Measurements from ENCODE around the gene NAP1L4.

The NAP1L4 gene

DNA sequence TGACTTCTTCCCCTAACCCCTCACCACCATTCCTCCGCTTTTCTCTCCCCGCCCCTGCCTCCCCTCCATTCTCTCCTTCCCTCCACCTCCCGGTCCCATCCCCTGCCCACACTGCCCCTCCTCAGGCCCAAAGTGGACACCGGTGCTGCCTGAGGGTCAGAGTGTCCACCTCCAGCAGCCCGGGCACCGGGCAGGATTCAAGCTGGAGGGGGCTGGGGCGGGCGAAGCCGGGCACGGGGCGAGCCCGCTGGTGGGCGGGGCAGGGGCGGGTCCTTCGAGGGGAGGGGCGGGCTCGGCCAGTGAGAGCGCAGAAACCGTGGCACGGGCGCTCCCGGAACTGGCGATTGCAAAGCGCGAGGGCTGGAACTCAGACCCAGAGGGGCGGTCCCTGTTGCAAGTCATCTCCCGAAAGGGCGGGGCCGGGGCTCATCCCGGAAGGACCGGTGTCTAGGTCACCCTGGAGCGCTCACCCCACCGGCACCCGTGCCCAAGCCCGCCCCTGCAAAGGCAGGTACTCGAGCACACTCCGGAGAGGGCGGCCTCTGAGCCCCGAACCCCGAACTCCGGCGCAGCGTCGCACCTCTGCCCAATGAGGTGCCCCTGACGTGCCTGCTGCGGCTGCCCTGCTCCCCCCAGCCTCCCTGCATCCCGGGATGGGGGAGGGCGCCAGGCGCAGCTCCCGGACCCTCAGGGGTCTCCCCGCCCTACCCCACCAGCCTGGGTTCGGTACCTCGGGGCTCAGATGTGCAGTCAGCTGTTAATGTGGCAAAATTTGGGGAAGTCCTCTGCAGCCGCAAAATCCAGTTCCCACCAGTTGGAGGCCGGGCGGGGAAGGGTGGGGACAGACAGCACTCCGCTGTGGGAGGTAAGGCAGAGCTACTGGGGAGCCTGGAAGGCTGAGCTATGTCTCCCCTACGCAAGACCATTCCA lies 90.0 kb downstream of the NAP1L4 start:
- peak; percentile 82 for DNase-seq

DNA sequence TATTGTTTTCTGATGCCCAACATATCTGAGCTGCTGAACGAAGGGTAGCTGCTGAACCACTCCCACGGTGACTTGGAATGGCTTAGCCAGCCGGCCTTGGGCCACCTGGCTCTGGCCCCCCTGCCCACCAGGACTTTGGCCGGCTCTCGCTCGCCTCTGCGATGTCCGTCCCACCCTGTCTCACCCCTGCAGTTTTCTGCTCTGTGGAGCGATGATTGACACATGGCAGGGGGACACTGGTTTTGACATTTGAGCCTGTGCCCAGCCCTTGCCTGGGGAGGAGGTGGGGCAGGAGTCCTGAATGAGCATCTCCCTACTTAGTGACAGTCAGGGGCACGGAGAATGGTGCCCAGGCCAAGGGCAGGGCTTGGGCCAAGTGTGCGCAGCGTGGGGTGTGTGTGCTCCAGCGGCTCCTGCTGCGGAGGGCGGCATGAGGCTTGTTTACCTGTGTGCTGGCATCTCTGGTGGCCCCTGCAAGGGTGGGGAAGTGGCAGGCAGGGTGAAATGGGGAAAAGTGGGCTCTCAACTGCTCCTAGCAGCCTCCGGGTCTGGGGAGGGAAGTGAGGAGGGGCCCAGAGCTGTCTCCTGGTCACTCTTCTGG lies 90.8 kb downstream of the NAP1L4 start:
- no peak for DNase-seq

DNA sequence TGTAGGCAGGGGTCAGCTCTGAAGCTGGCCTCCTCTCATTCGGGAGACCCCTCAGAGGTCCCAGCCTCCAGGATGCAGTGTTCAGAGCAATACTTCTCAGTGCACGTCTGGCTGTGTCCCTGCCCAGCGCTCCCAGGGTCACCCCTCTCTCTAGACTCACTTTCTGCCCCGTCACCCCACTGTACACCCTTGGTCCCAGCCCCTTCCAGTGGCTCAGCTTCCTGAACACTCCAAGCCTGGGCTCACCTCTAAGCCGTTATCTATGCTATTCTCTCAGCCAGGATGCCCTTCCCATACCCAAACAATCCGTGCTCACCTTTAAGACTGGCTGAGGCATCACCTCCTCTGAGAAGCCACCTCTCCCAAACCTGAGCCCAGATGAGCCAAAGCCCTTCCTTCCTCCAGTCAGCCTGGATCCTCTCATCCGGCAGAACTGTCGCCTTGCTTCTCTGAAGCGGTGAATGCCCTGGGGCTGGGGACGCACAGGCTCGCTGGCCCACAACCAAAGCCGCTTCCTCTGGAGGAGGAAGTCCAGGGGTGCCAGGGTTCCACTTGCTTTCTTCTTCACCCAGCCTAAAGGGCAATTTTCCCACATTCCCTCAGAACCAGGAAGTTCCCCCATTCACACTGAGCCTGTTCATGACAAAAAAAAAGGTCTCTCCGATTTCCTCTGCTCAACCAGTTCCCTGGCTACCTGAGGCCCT lies 92.9 kb downstream of the NAP1L4 start:
- DNase-seq: no peak

DNA sequence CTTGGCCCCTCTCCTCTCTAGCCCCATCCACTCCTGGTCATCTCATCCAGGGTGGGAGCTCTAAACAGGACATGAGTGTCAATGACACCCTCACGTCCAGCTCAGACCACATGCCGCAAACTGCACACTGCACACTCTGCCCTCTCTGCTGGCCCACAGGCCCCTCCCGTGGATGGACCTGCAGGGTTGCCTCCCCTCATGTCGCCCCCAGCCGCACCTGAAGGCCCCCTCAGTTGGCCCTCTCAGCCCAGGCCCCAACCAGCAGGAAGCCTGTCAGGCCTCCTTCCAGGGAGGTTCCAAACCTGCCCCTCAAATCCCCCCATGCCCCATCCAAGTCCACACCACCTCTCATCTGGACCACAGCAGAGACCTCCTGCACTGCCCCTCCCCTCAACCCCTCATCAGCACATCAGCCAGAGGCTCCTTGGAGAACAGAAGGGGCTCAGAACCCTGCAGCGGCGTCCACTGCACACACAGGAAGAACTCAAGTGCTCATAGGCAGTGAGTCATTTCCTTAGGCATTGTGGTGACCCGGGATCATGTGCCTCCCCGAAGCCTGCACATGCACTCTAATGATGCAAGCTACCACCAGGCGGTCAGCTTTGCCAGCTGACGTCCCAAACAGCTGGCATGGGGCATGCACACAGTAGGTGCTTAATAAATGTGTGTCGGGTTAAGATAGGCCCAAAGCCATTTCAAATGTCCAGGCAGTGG lies 93.6 kb downstream of the NAP1L4 start:
- DNase-seq: no peak

DNA sequence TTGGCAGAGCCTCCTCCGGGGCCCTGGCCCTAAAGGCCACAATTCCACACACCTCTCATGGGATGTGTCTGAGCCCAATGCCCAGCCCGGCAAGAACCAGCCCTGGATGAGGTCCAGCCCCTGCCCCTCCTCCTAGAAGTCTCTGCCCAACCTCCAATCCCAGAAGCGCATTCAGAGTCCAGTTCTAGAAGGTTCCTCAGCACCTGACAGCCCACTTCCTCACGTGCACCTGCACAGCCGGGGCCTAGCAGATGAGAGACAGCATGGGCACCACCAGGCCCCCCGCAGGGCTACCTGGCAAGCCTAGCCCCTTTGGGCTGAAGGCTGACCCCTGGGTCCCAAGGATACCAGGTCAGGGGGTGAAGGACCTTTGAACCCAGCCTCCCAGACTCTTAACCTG lies 95.1 kb downstream of the NAP1L4 start:
- no peak for DNase-seq

DNA sequence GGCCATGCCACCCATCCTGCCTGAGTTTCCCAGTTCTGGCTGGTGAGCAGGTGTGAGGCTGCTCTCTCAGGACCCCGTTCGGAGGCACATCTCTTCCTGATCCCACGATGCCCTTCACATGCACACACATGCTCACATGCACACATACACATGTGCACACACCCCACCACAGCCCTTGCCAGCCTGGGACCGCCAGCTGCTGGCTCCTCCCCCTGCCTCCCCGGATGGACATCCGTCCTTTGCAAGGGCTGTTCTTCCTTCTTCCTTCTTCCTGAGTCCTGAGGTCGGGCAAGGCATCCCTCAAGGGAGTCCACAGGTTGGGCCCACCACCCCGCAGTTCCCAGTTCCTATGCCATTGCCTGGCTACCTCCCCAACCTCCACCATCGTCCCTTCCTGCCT lies 96.1 kb downstream of the NAP1L4 start:
- DNase-seq: no peak
